Upper lobe of left lung (tissue), 6 donors: Measurements from ENCODE around the gene CPTP. TPM values are rescaled to one million over a fixed set of nuclear protein-coding genes. Genes with fewer than 3 reads are reported as not detected.

Source experiments
- ATAC-seq, 2 donors: fragments of 200-7000 bp; cut with Tn5 transposase; one replicate each; pipeline ENCODE4 v1.9.1; 2022; ENCODE audit warnings: mild to moderate bottlenecking in 2 of 2, moderate library complexity in 2 of 2; ENCODE audit not compliant: low FRiP score in 2 of 2
- DNase-seq, 2 donors: peaks; one replicate each; pipeline ENCODE4 v3.0.0-alpha.2; 2019 to 2020
- H3K27ac ChIP-seq, 4 donors: fragments of 200-600 bp; sonication (generic); one replicate each; pipeline ENCODE4 v1.5.1; 2016 to 2019
- H3K27me3 ChIP-seq, 4 donors: fragments of 200-600 bp; sonication (generic); one replicate each; pipeline ENCODE4 v1.5.1; 2017 to 2019
- H3K36me3 ChIP-seq, 4 donors: fragments of 200-600 bp; sonication (generic); one replicate each; pipeline ENCODE4 v1.5.1; 2016 to 2019
- H3K4me1 ChIP-seq, 4 donors: fragments of 200-600 bp; sonication (generic); one replicate each; pipeline ENCODE4 v1.5.1; 2018 to 2019
- H3K4me3 ChIP-seq, 4 donors: fragments of 200-600 bp; sonication (generic); one replicate each; pipeline ENCODE4 v1.5.1; 2017 to 2019; ENCODE audit warnings: mild to moderate bottlenecking in 2 of 4, moderate library complexity in 1 of 4
- H3K9me3 ChIP-seq, 4 donors: fragments of 200-600 bp; sonication (generic); one replicate each; pipeline ENCODE4 v1.5.1; 2018 to 2019
- EP300 ChIP-seq, 4 donors: sonication (generic); formaldehyde crosslinking; IDR thresholded peaks; one replicate each; pipeline ENCODE4 v1.5.1; 2017; ENCODE audit warnings: antibody characterized with exemption in 4 of 4, control low read depth in 2 of 4
- POLR2A ChIP-seq, 4 donors: fragments of 450-650 bp; IDR thresholded peaks; one replicate each; pipeline ENCODE4 v1.5.1; 2016 to 2017; ENCODE audit warnings: antibody characterized with exemption in 4 of 4, mild to moderate bottlenecking in 2 of 4
- POLR2AphosphoS5 ChIP-seq, 2 donors: sonication (generic); formaldehyde crosslinking; IDR thresholded peaks; one replicate each; pipeline ENCODE4 v1.5.1; 2017; ENCODE audit warnings: antibody characterized with exemption in 2 of 2
- WGBS, 2 donors: methylation state at CpG; one replicate each; pipeline ENCODE4 v1.1.5; 2017 to 2018; 5-methylcytosine and 5-hydroxymethylcytosine counted together
- total RNA-seq, 6 donors: library from RNA; depleted of rRNA in 4 of 6; stranded (reverse); fragments of >200 nt in 4 of 6; gene quantifications; one replicate each; pipeline versions ENCODE4 v1.1.0 to v1.2.1, GENCODE V29; 2016 to 2021
- TF ChIP-seq, protein P1 (sequence below), 6 experiments: fragments of 450-650 bp in 4 of 6; fragments of 200-600 bp in 2 of 6; sonication (generic) in 2 of 6; IDR thresholded peaks; one replicate each; pipeline ENCODE4 v1.5.1; 2016 to 2019; ENCODE audit warnings: antibody characterized with exemption in 6 of 6
- donor health status: DM: no; HTN: no; CAD: no; lungs with moderate emphysema.
- donor health status: DM: no; HTN: yes; CAD: no; lungs with severe emphysema.

Gene CPTP
- total RNA-seq, 6 donors from 2014 or later = 14.7 to 41.6 (median 26.0) TPM

DNA sequence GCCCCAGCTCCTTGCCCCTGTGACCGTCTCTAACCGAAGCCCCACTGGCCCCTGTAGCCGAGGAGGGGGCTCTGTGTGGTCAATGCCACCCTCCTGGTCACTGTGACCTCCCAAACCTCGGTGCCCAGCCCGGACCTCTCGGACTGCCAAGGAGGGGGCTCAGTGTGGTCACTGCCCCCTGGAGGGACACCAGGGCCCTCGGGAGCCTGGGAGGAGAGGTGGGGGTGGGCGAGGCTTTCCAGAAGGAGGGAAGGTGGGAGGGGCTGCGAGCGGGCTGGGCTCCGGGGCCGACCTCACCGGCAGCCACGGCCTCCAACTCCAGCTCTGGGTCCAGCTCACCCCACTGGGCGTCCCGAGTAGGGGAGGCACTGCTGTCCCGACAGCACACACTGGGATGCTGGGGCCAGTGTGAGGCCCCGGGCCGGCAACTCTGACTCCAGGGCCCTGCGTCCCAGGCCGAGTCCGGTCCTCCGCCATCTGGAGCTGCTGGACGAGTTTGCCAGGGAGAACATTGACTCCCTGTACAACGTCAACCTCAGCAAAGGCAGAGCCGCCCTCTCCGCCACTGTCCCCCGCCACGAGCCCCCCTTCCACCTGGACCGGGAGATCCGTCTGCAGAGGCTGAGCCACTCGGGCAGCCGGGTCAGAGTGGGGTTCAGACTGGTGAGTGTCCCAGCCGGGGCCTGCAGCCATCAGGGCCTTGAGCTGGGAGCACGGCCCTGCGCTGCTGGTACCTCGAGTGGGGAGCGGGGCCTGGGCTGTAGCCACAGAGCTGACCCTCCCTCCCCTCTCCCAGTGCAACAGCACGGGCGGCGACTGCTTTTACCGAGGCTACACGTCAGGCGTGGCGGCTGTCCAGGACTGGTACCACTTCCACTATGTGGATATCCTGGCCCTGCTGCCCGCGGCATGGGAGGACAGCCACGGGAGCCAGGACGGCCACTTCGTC is 38.0 kb upstream of the CPTP start:
- 68 to 71% methylated on average over 12 to 37 of the region's 50 CpGs for WGBS, 2 donors
- Histone ChIP-seq H3K9me3 (no peaks in the 10 kb centered on the region), H3K4me3 (no peak overlapping the region), H3K27me3 (peaks cover 0 to 10% (median 0%) of the 10 kb centered on the region in 4 donors), H3K4me1 (peaks cover 0 to 14% (median 10%) of the 10 kb centered on the region in 4 donors), H3K36me3 (no peaks in the 10 kb centered on the region), H3K27ac (no peak overlapping the region)
- peak in 1 of 2 donors; percentile 80 for DNase-seq
- no peak for ATAC-seq
- no peak for TF ChIP-seq EP300 (IDR thresholded peaks at IDR 0.05)
- TF ChIP-seq, protein P1, sequence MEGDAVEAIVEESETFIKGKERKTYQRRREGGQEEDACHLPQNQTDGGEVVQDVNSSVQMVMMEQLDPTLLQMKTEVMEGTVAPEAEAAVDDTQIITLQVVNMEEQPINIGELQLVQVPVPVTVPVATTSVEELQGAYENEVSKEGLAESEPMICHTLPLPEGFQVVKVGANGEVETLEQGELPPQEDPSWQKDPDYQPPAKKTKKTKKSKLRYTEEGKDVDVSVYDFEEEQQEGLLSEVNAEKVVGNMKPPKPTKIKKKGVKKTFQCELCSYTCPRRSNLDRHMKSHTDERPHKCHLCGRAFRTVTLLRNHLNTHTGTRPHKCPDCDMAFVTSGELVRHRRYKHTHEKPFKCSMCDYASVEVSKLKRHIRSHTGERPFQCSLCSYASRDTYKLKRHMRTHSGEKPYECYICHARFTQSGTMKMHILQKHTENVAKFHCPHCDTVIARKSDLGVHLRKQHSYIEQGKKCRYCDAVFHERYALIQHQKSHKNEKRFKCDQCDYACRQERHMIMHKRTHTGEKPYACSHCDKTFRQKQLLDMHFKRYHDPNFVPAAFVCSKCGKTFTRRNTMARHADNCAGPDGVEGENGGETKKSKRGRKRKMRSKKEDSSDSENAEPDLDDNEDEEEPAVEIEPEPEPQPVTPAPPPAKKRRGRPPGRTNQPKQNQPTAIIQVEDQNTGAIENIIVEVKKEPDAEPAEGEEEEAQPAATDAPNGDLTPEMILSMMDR (IDR thresholded peaks at IDR 0.05) = no peak
- no peak for TF ChIP-seq POLR2A (IDR thresholded peaks at IDR 0.05)
- no peak for TF ChIP-seq POLR2AphosphoS5 (IDR thresholded peaks at IDR 0.05)

- ATAC-seq (no peak), DNase-seq (peak in 1 of 2 donors; percentile 84)
- WGBS, 2 donors = 76 to 92% methylated on average over 18 to 33 of the region's 46 CpGs
- Histone ChIP-seq H3K4me3 (no peak overlapping the region), H3K9me3 (no peaks in the 10 kb centered on the region), H3K27me3 (peaks cover 0 to 10% (median 0%) of the 10 kb centered on the region in 4 donors), H3K27ac (no peak overlapping the region), H3K4me1 (peaks cover 0 to 14% (median 9%) of the 10 kb centered on the region in 4 donors), H3K36me3 (no peaks in the 10 kb centered on the region)
- TF ChIP-seq POLR2AphosphoS5 (IDR thresholded peaks at IDR 0.05) = no peak
- TF ChIP-seq, protein P1 (IDR thresholded peaks at IDR 0.05) = no peak
- TF ChIP-seq EP300 (IDR thresholded peaks at IDR 0.05) = no peak
- TF ChIP-seq POLR2A (IDR thresholded peaks at IDR 0.05) = no peak
These were observed 37.1 kb upstream of the CPTP start for GRCh38 chr1:1287288-1288110.

DNA sequence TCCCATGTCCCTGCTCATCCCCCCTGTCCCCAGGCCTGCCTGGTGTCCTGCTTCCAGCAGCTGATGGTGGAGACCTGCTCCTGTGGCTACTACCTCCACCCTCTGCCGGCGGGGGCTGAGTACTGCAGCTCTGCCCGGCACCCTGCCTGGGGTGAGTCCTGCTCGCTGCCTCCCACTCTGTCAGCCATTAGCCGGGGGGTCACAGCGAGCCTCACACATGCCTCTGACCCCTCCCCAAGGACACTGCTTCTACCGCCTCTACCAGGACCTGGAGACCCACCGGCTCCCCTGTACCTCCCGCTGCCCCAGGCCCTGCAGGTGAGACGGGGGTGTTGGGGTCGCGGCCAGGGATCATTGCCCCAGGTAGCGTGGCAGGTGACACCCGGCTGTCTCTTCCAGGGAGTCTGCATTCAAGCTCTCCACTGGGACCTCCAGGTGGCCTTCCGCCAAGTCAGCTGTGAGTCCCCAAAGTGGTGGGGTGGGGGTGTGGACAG is 34.3 kb upstream of the CPTP start:
- TF ChIP-seq, protein P1 (IDR thresholded peaks at IDR 0.05) = peak; percentile 62 to 84 (median 74)
- no peak for TF ChIP-seq POLR2A (IDR thresholded peaks at IDR 0.05)
- Histone ChIP-seq H3K4me3 (no peak overlapping the region), H3K4me1 (peaks cover 0 to 14% (median 9%) of the 10 kb centered on the region in 4 donors), H3K27me3 (peaks cover 0 to 10% (median 0%) of the 10 kb centered on the region in 4 donors), H3K27ac (no peak overlapping the region), H3K36me3 (peaks cover 0 to 19% (median 9%) of the 10 kb centered on the region in 4 donors), H3K9me3 (no peaks in the 10 kb centered on the region)
- ATAC-seq (peak; percentile 58 to 61), DNase-seq (peak; percentile 63 to 92)
- WGBS, 2 donors = 34 to 44% methylated on average over 6 to 15 of the region's 15 CpGs

DNA sequence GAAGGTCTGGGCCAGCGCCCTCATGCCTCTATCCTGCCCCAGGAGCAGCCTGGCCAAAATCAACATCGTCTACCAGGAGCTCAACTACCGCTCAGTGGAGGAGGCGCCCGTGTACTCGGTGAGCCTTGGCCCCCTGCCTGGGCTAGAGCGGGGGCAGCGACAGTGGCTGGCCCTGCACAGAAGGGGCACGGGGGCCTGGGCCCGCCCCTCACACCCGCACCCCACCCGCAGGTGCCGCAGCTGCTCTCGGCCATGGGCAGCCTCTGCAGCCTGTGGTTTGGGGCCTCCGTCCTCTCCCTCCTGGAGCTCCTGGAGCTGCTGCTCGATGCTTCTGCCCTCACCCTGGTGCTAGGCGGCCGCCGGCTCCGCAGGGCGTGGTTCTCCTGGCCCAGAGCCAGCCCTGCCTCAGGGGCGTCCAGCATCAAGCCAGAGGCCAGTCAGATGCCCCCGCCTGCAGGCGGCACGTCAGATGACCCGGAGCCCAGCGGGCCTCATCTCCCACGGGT is 33.5 kb upstream of the CPTP start:
- H3K36me3 ChIP-seq = peaks cover 0 to 27% (median 13%) of the 10 kb centered on the region in 4 donors
- peaks cover 0 to 14% (median 9%) of the 10 kb centered on the region in 4 donors for H3K4me1 ChIP-seq
- H3K9me3 ChIP-seq = no peaks in the 10 kb centered on the region
- DNase-seq (peak in 1 of 2 donors; percentile 86), ATAC-seq (peak in 1 of 2 donors; percentile 15)
- TF ChIP-seq POLR2AphosphoS5 (IDR thresholded peaks at IDR 0.05) (no peak), POLR2A (IDR thresholded peaks at IDR 0.05) (no peak)
- TF ChIP-seq, protein P1 (IDR thresholded peaks at IDR 0.05) = no peak
- no peak overlapping the region for H3K4me3 ChIP-seq
- peaks cover 0 to 8% (median 0%) of the 10 kb centered on the region in 4 donors for H3K27me3 ChIP-seq
- 35% methylated on average over 9 of the region's 28 CpGs; no CpG with 5 or more reads in 1 of the 2 donors for WGBS, 2 donors
- no peak overlapping the region for H3K27ac ChIP-seq
